NCI-H524 (cell line): Measurements from ENCODE around the gene NR0B2.
"Not testable (repeated sequence)": the region's sequence is repeated elsewhere in the genome, so short reads cannot be mapped to it uniquely, and the experiment has no call there.

Experiments
- DNase-seq, 2 experiments: peaks; one replicate each; lab custom pipeline; 2025; lab: John Stamatoyannopoulos, UW

NR0B2 gene

GRCh38 chr1:26913754-26914619, at the start of gene NR0B2:
Gene NR0B2 (minus strand): TSS chr1:26913975. CDS start chr1:26913940, 35 bp downstream.
- peak; percentile 55 to 76 for DNase-seq

- no peak for DNase-seq
Observed at GRCh38 chr1:26961826-26962225, 48.1 kb upstream of the NR0B2 start.

GRCh38 chr1:26960625-26960966, 46.8 kb upstream of the NR0B2 start:
- DNase-seq: no peak

- DNase-seq: no peak
Observed at GRCh38 chr1:26959722-26960624, 46.2 kb upstream of the NR0B2 start, which contains the start of gene KDF1. Gene KDF1 (minus strand): TSS chr1:26960468. CDS start chr1:26952380, 8,088 bp downstream.

GRCh38 chr1:26959270-26959669, 45.5 kb upstream of the NR0B2 start:
- DNase-seq: no peak

- no peak for DNase-seq
Observed at GRCh38 chr1:26957306-26957705, 43.5 kb upstream of the NR0B2 start.

GRCh38 chr1:26956321-26956720, 42.5 kb upstream of the NR0B2 start:
- DNase-seq: no peak

GRCh38 chr1:26953374-26953773, 39.6 kb upstream of the NR0B2 start:
- no peak for DNase-seq

GRCh38 chr1:26951821-26952497, 38.2 kb upstream of the NR0B2 start:
- DNase-seq: no peak

- DNase-seq: no peak
Observed at GRCh38 chr1:26951216-26951615, 37.4 kb upstream of the NR0B2 start.

- DNase-seq: no peak
Observed at GRCh38 chr1:26950602-26951001, 36.8 kb upstream of the NR0B2 start.

- no peak for DNase-seq
Observed at GRCh38 chr1:26949926-26950319, 36.1 kb upstream of the NR0B2 start.

- DNase-seq: no peak
Observed at GRCh38 chr1:26949266-26949925, 35.6 kb upstream of the NR0B2 start.

- not testable (repeated sequence) for DNase-seq
Observed at GRCh38 chr1:26948725-26949057, 34.9 kb upstream of the NR0B2 start.

- no peak for DNase-seq
Observed at GRCh38 chr1:26946270-26946669, 32.5 kb upstream of the NR0B2 start.

GRCh38 chr1:26945728-26946127, 32.0 kb upstream of the NR0B2 start:
- no peak for DNase-seq

GRCh38 chr1:26945138-26945537, 31.4 kb upstream of the NR0B2 start:
- no peak for DNase-seq

GRCh38 chr1:26942656-26943055, 28.9 kb upstream of the NR0B2 start:
- DNase-seq: no peak

GRCh38 chr1:26941311-26941710, 27.5 kb upstream of the NR0B2 start:
- DNase-seq: no peak

GRCh38 chr1:26938659-26939025, 24.9 kb upstream of the NR0B2 start:
- DNase-seq: no peak

GRCh38 chr1:26938004-26938658, 24.4 kb upstream of the NR0B2 start:
- no peak for DNase-seq
